NCI-H460 (cell line): Measurements from ENCODE around the gene ALG3. TPM values are rescaled to one million over a fixed set of nuclear protein-coding genes. Genes with fewer than 3 reads are reported as not detected.

Source experiments
- DNase-seq: peaks from one replicate; pipeline ENCODE4 v3.0.0-alpha.2; 2016; ENCODE audit warnings: low read depth; ENCODE audit errors: extremely low read depth
- total RNA-seq: library from RNA; depleted of rRNA; stranded (reverse); fragments of >200 nt; shearing (Covaris generic); gene quantifications from 2 replicates; pipeline ENCODE4 v1.2.3, GENCODE V29; 2014

ALG3 gene
- total RNA-seq, 1 experiment from 2014 or later, result 52.9 TPM

- no peak for DNase-seq
These were observed 12.0 kb upstream of the ALG3 start for GRCh38 chr3:184260724-184261269.

- DNase-seq, result no peak
These were observed 11.3 kb upstream of the ALG3 start for GRCh38 chr3:184259878-184260723.

DNA sequence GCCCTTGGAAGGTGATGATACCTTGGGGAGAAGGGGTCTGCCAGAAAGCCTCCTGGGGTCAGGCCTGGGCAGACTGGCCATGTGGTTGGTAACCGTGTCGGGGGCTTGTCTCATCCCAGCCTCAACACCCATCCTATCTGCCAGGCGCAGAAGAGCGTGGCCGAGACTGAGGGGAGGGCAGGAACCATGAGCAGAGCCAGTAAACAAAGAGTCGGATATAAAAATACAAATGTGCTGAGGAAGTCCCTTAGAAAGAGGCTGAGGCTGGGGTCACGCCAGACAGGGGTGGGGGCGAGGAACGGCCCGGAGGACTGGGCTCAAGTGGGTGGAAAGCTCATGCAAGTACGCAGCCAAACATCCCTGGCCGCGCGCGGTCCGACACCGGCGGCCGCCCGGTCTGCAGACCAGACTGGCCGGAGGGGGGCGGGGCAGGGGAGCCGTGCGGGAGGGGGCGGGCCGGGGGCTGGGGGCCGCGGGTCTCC, 10.7 kb upstream of the ALG3 start:
- DNase-seq, result no peak

DNA sequence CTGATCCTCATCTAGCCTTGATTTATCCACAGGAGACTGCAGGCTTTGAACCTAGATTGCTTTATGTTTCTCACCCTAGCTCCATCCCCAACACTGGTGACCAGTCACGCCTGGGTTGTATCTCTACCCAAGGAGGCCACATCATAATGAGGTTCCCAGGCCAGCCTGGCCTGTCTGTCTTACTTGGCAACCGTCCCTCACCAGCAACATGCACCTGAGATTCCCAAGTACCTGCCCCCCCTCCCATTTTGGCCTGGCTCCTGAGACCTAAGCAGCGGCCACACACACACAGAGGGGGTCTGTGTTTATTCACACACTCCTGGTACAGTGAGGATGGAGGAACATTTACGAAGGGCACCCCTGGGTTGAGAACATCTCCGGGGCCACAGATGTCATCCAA, 10.2 kb upstream of the ALG3 start:
- no peak for DNase-seq

DNA sequence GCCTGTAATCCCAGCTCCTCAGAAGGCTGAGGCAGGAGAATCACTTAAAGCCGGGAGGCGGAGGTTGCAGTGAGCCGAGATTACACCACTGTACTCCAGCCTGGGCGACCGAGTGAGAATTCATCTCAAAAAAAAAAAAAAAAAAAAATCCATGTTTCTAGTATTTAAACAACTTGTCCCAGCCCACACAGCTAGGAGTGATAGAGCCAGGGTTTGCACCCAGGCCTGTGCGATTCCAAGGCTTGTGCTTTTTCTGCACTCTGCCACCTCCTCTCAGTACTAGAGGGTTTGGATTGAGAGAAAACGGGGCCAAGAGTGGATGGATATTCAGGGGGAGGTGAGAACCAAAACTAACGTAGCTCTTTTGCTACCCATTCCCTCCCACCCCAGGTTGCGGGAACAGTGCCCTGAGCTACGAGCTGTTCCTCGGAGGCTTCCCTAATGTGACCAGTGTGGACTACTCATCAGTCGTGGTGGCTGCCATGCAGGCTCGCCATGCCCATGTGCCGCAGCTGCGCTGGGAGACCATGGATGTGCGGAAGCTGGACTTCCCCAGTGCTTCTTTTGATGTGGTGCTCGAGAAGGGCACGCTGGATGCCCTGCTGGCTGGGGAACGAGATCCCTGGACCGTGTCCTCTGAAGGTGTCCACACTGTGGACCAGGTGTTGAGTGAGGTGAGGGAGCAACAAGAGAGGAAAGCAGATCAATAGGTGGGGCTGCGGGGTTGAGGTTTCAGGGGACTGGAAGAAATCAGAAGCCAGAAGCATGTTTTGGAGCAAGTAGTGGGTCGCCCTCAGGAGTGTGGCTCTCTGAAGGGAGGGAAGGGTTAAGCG, 8.5 kb upstream of the ALG3 start:
- DNase-seq, result no peak

GRCh38 chr3:184255291-184256039, 6.7 kb upstream of the ALG3 start:
- DNase-seq, result no peak

DNA sequence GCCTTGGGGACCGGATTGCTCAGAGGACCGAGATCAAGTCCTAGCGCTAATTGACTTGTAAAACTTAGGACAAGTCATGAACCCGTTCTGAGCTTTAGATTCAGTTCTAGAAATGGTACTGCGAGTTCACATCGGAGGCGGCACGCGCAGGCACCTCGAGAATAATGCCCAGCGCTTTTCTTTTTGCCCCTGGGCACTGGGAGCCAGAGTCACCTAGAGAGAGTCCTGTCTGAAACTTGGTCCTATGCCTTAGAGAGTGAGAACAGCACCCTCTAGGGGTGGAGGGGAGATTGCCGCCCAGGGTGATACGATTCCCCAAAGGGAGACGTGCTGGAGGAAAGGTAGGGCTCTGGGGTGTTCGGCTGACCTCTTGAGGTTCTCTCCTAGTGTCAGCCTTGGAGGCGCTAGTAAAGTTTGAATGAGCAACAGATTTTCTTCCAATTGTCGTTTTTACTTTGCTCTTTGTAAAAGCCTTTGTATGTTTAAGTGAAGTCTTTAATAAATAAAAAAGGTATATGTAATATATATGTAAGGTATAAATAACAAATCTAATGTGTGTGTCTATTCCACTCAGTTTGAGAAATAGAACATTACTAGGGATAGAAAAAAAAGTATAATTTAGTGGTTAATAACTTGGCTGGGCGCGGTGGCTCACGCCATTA, 1.5 kb upstream of the ALG3 start:
- DNase-seq, result peak; percentile 89

DNA sequence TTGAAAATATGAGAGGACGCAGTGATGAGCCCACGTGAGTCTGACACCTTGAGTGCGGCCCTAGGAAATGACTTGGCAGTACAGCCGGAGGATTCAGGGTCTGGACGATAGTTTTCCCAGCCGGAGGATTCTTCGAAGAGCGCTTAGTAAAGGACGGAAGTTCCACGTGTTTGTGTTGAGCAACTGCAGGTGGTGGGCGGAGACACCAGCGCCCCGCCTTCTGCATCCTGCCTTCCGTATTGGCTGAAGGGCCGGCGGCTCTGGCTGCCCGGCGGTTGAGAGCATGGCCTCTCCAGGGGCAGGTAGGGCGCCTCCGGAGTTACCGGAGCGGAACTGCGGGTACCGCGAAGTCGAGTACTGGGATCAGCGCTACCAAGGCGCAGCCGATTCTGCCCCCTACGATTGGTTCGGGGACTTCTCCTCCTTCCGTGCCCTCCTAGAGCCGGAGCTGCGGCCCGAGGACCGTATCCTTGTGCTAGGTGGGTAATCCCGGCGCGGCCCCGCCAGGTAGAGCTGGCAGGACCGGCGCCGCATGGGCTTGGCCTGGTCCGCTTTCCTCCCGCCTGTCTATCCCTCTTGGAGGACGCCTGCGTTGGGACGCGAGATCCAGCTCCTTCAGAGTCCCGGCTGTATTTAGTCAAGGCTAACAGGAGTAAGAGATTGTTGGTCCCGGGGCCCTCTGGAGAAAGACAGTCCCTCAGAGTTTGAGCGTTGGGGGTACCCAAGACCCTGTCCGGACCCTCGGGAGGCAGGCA, 827 bp upstream of the ALG3 start, which contains the start of gene EEF1AKMT4:
TSS of gene EEF1AKMT4 (plus strand) at position 261 of the 755 bp plus-strand sequence. CDS start at position 284, 23 bp downstream.
- peak; percentile 95 for DNase-seq

GRCh38 chr3:184242297-184242685, 6.5 kb downstream of the ALG3 start:
- no peak for DNase-seq

- no peak for DNase-seq
These were observed 7.1 kb downstream of the ALG3 start for GRCh38 chr3:184241447-184242296.

DNA sequence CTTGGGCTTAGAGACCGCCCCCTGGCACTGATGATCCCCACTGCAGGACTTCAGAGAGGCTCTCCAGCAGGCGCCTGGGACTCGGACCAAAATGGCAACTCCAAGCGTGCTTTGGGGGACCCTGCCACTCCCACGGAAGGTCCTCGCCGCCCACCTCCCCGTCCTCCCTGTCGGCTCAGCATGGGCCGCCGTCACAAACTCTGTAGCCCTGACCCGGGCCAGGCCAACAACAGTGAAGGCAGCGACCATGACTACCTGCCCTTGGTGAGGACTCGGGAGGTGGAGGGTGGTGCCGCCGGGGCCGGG, 7.7 kb downstream of the ALG3 start:
- DNase-seq, result no peak

GRCh38 chr3:184240384-184241140, 8.2 kb downstream of the ALG3 start:
- no peak for DNase-seq

DNA sequence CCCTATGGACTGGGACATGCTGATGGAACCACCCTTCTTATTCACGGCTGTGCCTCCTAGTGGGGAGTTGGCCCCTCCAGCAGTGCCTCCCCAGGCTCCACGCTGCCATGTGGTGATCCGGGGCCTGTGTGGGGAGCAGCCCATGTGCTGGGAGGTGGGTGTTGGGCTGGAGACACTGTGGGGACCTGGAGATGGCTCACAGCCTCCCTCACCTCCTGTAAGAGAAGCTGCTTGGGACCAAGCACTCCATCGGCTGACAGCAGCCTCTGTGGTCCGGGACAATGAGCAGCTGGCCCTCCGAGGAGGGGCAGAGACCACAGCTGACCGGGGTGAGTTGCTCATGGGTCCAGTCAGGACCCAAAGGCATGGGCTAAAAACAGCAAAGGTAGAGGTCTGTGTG, 9.1 kb downstream of the ALG3 start:
- DNase-seq, result no peak

DNA sequence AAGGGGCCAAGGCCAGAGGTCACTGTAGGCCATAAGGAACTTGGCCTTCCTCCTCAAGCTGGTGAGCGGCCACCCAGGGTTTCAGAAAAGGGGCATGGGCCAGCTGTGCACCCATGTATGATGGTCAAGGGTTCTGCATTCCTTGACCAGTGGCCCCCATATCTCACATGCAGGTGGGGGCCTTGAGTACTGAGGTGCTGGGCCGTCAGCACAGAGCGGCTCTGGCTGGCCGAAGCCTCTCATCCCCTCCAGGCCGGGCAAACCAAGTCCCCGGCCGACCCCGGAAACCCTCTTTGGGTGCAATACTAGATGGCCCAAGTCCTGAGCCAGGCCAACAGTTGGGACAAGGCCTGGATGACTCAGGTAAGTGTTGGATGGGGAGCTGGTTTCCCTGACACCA, 9.5 kb downstream of the ALG3 start:
- no peak for DNase-seq

DNA sequence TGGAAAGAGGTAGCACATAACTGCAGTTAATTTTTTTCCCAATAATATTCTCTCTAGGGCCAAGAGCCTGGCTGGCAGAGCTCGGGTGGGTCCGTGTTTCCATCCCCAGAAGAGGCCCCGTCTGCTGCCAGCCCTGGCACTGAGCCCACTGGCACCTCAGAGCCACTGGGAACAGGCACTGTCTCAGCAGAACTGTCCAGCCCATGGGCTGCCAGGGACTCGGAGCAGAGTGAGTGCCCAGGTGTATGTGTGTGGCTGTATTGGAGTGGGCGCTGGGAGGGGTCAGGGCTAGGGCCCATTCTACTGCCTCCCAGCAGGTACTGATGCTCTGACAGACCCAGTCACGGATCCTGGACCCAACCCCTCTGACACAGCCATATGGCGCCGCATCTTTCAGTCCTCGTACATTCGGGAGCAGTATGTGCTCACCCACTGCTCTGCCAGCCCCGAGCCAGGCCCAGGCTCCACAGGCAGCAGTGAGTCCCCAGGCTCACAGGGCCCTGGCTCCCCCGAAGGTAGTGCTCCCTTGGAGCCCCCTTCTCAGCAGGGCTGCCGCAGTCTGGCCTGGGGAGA, 10.4 kb downstream of the ALG3 start:
- DNase-seq, result no peak

GRCh38 chr3:184237807-184238206, 11.0 kb downstream of the ALG3 start:
- DNase-seq, result no peak

GRCh38 chr3:184237211-184237610, 11.6 kb downstream of the ALG3 start:
- DNase-seq, result no peak
